HCT116 (cell line): ENCODE results near the gene PCID2. TPM values are rescaled to one million over a fixed set of nuclear protein-coding genes. Genes with fewer than 3 reads are reported as not detected.

Experiments
- ATAC-seq: fragments of 200-7000 bp; cut with Tn5 transposase; 2 replicates; pipeline ENCODE4 v1.9.1; 2020; ENCODE audit warnings: mild to moderate bottlenecking, moderate library complexity
- BruUV-seq: library from RNA; stranded (reverse); fragments of 400-500 nt; replicated peaks from 2 replicates; lab custom pipeline; 2021; lab: Mats Ljungman, UMichigan
- CTCF ChIA-PET: fragments of 300-600 bp; sonication (Branson Sonifier 250); formaldehyde crosslinking; loops from one replicate; lab custom pipeline; 2021; ENCODE audit warnings: antibody characterized with exemption; lab: Charles Lee
- POLR2A ChIA-PET: fragments of 300-600, 350-600 bp; sonication (Branson Sonifier 250); formaldehyde crosslinking; loops from one replicate; lab custom pipeline; 2021; ENCODE audit warnings: antibody characterized with exemption; lab: Charles Lee
- RAD21 ChIA-PET, 2 experiments: fragments of 300-600 bp; sonication (Branson Sonifier 250); formaldehyde crosslinking; loops; one replicate each; lab custom pipeline; 2023; ENCODE audit warnings: low total read pairs in 2 of 2; ENCODE audit not compliant: uncharacterized antibody in 2 of 2, unreplicated experiment in 2 of 2, low non-redundant PET in 1 of 2; lab: Charles Lee
- DNase-seq: peaks from one replicate; pipeline ENCODE4 v3.0.0-alpha.2; 2010; ENCODE audit warnings: low read depth, low spot score
- H2AFZ ChIP-seq: fragments of 200-600 bp; shearing (Covaris generic), sonication (generic); 2 replicates; pipeline ENCODE4 v1.6.1; 2017; ENCODE audit warnings: low read depth, mixed run types, mixed read lengths, antibody characterized with exemption, low read length; ENCODE audit not compliant: poor library complexity, severe bottlenecking
- H3K27ac ChIP-seq: 2 replicates; pipeline ENCODE4 v1.5.1; 2012; ENCODE audit warnings: low read depth, low read length
- H3K27me3 ChIP-seq: fragments of 200-600 bp; sonication (generic); 2 replicates; pipeline ENCODE4 v1.6.1; 2016; ENCODE audit warnings: mixed run types, low read length, mixed read lengths; ENCODE audit not compliant: insufficient read depth
- H3K36me3 ChIP-seq, 2 experiments: fragments of 200-500 bp in 1 of 2; fragments of 200-600 bp in 1 of 2; sonication (Bioruptor generic) in 1 of 2; sonication (generic) in 1 of 2; 2 replicates each; pipeline versions ENCODE4 v1.5.1 to v1.6.1; 2014 to 2016; ENCODE audit warnings: low read length in 2 of 2, inconsistent platforms in 1 of 2, mixed read lengths in 1 of 2, mixed run types in 1 of 2; ENCODE audit not compliant: insufficient read depth in 2 of 2, control insufficient read depth in 1 of 2
- H3K4me1 ChIP-seq, 2 experiments: fragments of 200-600 bp in 1 of 2; sonication (generic) in 1 of 2; 2 replicates each; pipeline versions ENCODE4 v1.5.1 to v1.6.1; 2012 to 2017; ENCODE audit warnings: low read length in 2 of 2, inconsistent platforms in 1 of 2, mild to moderate bottlenecking in 1 of 2, mixed read lengths in 1 of 2, mixed run types in 1 of 2, moderate library complexity in 1 of 2; ENCODE audit not compliant: insufficient read depth in 2 of 2, control insufficient read depth in 1 of 2
- H3K4me2 ChIP-seq: fragments of 200-600 bp; sonication (generic); 2 replicates; pipeline ENCODE4 v1.6.1; 2017; ENCODE audit warnings: mixed run types, low read length, mixed read lengths
- H3K4me3 ChIP-seq, 2 experiments: fragments of 200-600 bp in 1 of 2; sonication (generic) in 1 of 2; replicated peaks in 1 of 2; 2 replicates each; pipeline ENCODE4 v1.5.1; 2011 to 2016; ENCODE audit warnings: low read length in 2 of 2, control low read depth in 1 of 2, low read depth in 1 of 2, mild to moderate bottlenecking in 1 of 2, mixed read lengths in 1 of 2, mixed run types in 1 of 2
- H3K79me2 ChIP-seq: fragments of 200-600 bp; sonication (generic); 2 replicates; pipeline ENCODE4 v1.6.1; 2017; ENCODE audit warnings: mild to moderate bottlenecking, mixed run types, low read length, moderate library complexity, mixed read lengths; ENCODE audit not compliant: insufficient read depth
- H3K9ac ChIP-seq: fragments of 200-600 bp; sonication (generic); 2 replicates; pipeline ENCODE4 v1.6.1; 2016; ENCODE audit warnings: low read length, mixed read lengths
- H3K9me2 ChIP-seq: fragments of 200-600 bp; sonication (generic), shearing (Covaris generic); 2 replicates; pipeline ENCODE4 v1.6.1; 2017; ENCODE audit warnings: mixed run types, mild to moderate bottlenecking, moderate library complexity; ENCODE audit not compliant: insufficient read depth
- H3K9me3 ChIP-seq, 2 experiments: fragments of 200-500 bp in 1 of 2; fragments of 200-600 bp in 1 of 2; sonication (Bioruptor generic) in 1 of 2; sonication (generic) in 1 of 2; 2 replicates each; pipeline ENCODE4 v1.6.1; 2014 to 2017; ENCODE audit warnings: low read length in 2 of 2, mixed read lengths in 2 of 2, inconsistent platforms in 1 of 2, low read depth in 1 of 2, mild to moderate bottlenecking in 1 of 2, mixed run types in 1 of 2, moderate library complexity in 1 of 2; ENCODE audit not compliant: control insufficient read depth in 1 of 2, insufficient read depth in 1 of 2
- H4K20me1 ChIP-seq: fragments of 200-600 bp; sonication (generic), shearing (Covaris generic); 2 replicates; pipeline ENCODE4 v1.6.1; 2017; ENCODE audit warnings: mixed run types, mild to moderate bottlenecking, moderate library complexity; ENCODE audit not compliant: insufficient read depth
- CTCF ChIP-seq, 3 experiments: fragments of 200-600 bp in 1 of 3; sonication (generic) in 1 of 3; IDR thresholded peaks in 2 of 3; conservative IDR thresholded peaks in 1 of 3; 2 replicates each; pipeline ENCODE4 v1.5.1; 2012 to 2017; ENCODE audit warnings: low read depth in 2 of 3, low read length in 2 of 3, antibody characterized with exemption in 1 of 3, borderline replicate concordance in 1 of 3, control low read depth in 1 of 3, mild to moderate bottlenecking in 1 of 3, mixed read lengths in 1 of 3, mixed run types in 1 of 3, moderate library complexity in 1 of 3; ENCODE audit not compliant: insufficient read depth in 1 of 3
- FOSL1 ChIP-seq: IDR thresholded peaks from 2 replicates; pipeline ENCODE4 v1.6.1; 2012; ENCODE audit warnings: low read depth
- RAD21 ChIP-seq: IDR thresholded peaks from 2 replicates; pipeline ENCODE4 v1.6.1; 2012; ENCODE audit warnings: low read depth, mild to moderate bottlenecking
- TCF7L2 ChIP-seq: IDR thresholded peaks from 2 replicates; pipeline ENCODE4 v1.7.0; 2011; ENCODE audit warnings: borderline replicate concordance, inconsistent platforms; ENCODE audit not compliant: insufficient read depth, insufficient read length; ENCODE audit errors: extremely low read depth
- intact Hi-C: fragments of 100-400 bp; cut with micrococcal nuclease; formaldehyde crosslinking; loops from 2 replicates; pipeline ENCODE4 v1.10.0; 2022
- total RNA-seq: library from RNA; stranded (reverse); gene quantifications from one replicate; pipeline ENCODE4 v1.2.1, GENCODE V29; 2021; ENCODE audit not compliant: unreplicated experiment

The PCID2 gene
- total RNA-seq, 1 experiment from 2014 or later: 73.3 TPM

- no peak overlapping the region for H2AFZ ChIP-seq
Observed at GRCh38 chr13:113220877-113221276, 12.4 kb upstream of the PCID2 start.

DNA sequence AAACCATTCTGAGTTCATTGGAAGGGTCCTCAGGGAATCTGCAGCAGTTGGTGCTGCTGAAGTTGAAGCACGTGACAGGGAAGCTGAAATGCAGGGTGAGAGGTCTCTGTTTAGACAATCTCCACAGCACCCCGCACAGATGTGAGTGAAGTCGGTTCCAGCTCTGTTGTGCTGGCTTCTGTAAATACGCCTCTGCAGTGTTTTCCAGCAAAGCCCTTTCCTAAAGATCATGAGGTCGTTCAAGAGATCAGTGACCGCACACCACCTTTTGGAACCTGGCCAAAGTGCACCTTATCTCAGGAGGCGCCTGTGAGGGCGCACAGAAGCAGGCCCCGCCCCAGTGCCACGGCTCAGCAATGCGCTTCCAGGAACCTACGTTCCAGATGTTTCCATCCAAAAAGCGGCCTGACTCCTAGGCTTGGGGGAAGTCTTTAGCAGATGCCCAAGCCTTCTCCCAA is 11.7 kb upstream of the PCID2 start:
- Histone ChIP-seq H3K27ac (no peak overlapping the region), H3K4me3 (no peak overlapping the region), H4K20me1 (peaks cover 13% of the 10 kb centered on the region; the same call in 1 of the 2 replicates), H3K9me3 (no peaks in the 10 kb centered on the region), H3K9ac (no peak overlapping the region), H3K4me2 (no peak overlapping the region), H3K4me1 (peaks cover 20 to 21% of the 10 kb centered on the region in 2 experiments), H3K27me3 (no peaks in the 10 kb centered on the region), H3K36me3 (peaks cover 8 to 32% of the 10 kb centered on the region in 2 experiments; a peak in 3 of 4 replicates), H2AFZ (no peak overlapping the region), H3K79me2 (peaks cover 98% of the 10 kb centered on the region), H3K9me2 (no peaks in the 10 kb centered on the region)
- RAD21 ChIA-PET: no interaction called here
- intact Hi-C loops: no loop called here
- CTCF ChIA-PET: no interaction called here
- no peak for ATAC-seq
- DNase-seq: no peak
- TF ChIP-seq FOSL1: no peak
- BruUV-seq: no TSS peak
- POLR2A ChIA-PET: no interaction called here

More at GRCh38 chr13:113220877-113221276, 12.4 kb upstream of the PCID2 start:
- CTCF ChIA-PET: no interaction called here
- Histone ChIP-seq H3K4me1 (peaks cover 13 to 14% of the 10 kb centered on the region in 2 experiments), H3K27ac (no peak overlapping the region), H4K20me1 (peaks cover 14% of the 10 kb centered on the region; the same call in 1 of the 2 replicates), H3K4me3 (no peak overlapping the region), H3K9ac (no peak overlapping the region), H3K4me2 (no peak overlapping the region), H3K36me3 (peaks cover 13 to 39% of the 10 kb centered on the region in 2 experiments; a peak in 3 of 4 replicates), H3K9me3 (no peaks in the 10 kb centered on the region), H3K27me3 (no peaks in the 10 kb centered on the region), H3K79me2 (peaks cover 98% of the 10 kb centered on the region), H3K9me2 (no peaks in the 10 kb centered on the region)
- BruUV-seq: no TSS peak
- intact Hi-C loops: no loop called here
- no peak for DNase-seq
- no peak for ATAC-seq
- RAD21 ChIA-PET: no interaction called here
- peak in 2 of 3 experiments; percentile 36 to 46; a peak in 3 of 6 replicates for TF ChIP-seq CTCF (IDR thresholded peaks at IDR 0.05 in 2 of 3, conservative IDR thresholded peaks at IDR 0.05 in 1 of 3; ENCODE audit: borderline replicate concordance in 1 of 3, insufficient read depth in 1 of 3, low read depth in 2 of 3, low read length in 2 of 3)
- TF ChIP-seq RAD21: peak; percentile 46
- no peak for TF ChIP-seq TCF7L2
- POLR2A ChIA-PET: no interaction called here
